T-helper 1 cell (primary cell): ENCODE results near the gene ZNF135.

Experiments
- DNase-seq, 5 donors: peaks; one replicate each; pipeline ENCODE4 v3.0.0-alpha.2; 2012 to 2020
- total RNA-seq, 4 donors: gene quantifications; one replicate each; lab custom pipeline; 2026; lab: John Stamatoyannopoulos, UW

Gene ZNF135
- 0.95 to 1.6 (median 1.3) reads per million in 4 donors for total RNA-seq

DNA sequence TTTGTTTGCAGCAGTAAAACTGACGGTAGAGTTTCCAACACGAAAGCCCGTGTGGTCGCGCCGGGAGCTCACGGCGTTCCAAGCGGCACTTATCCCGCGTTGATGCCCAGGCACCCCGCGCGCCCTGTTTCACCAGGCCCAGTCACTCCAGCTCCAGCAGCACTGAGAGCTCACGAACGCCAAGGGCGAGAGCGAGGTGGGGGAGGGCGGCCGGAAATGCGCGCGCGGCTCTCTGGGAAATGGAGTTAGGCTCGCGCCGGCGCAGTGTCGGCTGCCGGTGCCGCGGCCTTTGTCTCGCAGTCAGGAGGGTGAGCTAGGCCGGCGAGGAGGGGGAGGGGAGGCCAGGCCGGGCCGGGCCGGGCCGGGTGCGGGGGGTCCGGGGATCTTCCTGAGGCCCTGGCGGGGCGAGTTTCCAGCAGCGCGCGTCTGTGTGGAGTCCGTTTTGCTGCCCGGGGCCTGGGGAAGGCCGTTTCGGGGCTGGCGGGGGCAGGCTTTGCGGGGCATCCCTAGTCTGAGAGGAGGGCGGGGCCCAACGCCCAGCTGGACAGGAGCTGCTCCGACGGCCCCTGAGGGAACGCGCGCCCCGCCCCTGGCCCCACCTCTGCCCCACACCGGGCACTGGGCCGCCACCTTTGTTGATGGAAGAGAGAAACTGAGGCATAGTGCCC lies at the start of gene ZNF135:
Gene ZNF135, plus strand, starts transcription at position 280 of the 668 bp plus-strand sequence. CDS start 721 bp downstream, outside the sequence.
- DNase-seq: peak in 2 of 5 donors; percentile 19 to 57

GRCh38 chr19:58009301-58009665 lies 49.8 kb upstream of the ZNF135 start:
- DNase-seq: no peak

DNA sequence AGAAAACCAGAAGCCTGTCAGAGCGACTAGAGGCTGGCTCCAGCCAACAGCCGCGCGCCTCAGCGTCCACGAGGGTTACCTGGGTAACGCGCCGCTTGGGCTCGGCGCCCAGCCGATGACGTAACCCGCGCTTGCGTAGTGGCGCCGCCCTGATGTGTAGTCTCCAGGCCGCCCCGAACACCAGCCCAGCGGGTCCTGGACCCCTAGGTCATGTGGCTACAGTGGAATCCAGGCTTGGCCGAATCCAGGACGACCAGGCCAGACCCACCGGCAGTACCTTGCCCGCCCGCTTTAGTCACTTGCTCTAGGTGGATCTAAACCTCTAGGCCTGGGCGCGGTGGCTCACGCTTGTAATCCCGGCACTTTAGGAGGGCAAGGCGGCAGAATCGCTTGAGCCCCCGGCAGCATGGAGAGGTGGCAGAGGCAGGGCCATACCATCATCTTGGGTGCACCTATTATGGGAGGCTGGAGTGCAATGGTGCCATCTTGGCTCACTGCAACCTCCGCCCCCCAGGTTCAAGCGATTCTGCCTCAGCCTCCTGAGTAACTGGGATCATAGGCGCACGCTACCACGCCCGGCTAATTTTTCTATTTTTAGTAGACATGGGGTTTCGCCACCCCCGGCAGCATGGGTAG lies 49.3 kb upstream of the ZNF135 start:
- DNase-seq: peak in 3 of 5 donors; percentile 34 to 38 (median 35)

DNA sequence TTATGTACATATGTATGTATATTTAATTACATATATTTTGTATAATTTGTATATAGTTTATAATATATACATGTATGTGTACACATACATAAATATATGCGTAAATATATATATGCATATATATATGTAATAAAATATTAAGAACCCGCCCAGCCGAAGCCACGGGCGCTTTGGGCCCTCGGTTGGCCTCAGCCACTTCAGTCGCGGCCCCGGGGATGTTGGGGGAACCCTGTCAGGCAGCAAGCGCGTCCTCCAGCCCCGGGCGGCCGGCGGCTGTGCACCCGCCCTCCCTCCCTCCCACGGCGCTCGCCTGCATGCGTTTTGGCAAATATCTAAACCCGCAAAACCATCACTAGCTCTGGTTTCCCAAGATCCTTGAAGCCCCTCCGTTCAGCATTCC lies 48.6 kb upstream of the ZNF135 start:
- DNase-seq: no peak

- no peak for DNase-seq
Observed at GRCh38 chr19:58014141-58014540, 44.9 kb upstream of the ZNF135 start.

DNA sequence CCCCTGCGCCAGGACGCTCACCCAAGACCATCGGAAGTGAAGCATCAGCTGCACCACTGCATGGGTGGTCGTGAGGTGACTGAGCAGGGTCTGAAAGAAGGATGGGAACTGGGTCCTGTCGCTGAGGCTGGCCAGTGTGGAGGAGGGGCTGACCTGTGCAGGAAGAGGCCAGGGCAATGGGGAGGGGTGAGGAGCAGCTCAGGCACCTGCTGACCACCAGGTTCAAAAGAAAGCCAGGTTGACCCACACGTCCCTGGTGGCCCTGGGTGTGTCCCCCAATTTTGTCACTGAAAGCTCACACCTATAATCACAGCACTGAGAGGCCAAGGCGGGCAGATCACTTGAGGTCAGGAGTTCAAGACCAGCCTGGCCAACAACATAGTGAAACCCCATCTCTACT lies 39.0 kb upstream of the ZNF135 start:
- no peak for DNase-seq

DNA sequence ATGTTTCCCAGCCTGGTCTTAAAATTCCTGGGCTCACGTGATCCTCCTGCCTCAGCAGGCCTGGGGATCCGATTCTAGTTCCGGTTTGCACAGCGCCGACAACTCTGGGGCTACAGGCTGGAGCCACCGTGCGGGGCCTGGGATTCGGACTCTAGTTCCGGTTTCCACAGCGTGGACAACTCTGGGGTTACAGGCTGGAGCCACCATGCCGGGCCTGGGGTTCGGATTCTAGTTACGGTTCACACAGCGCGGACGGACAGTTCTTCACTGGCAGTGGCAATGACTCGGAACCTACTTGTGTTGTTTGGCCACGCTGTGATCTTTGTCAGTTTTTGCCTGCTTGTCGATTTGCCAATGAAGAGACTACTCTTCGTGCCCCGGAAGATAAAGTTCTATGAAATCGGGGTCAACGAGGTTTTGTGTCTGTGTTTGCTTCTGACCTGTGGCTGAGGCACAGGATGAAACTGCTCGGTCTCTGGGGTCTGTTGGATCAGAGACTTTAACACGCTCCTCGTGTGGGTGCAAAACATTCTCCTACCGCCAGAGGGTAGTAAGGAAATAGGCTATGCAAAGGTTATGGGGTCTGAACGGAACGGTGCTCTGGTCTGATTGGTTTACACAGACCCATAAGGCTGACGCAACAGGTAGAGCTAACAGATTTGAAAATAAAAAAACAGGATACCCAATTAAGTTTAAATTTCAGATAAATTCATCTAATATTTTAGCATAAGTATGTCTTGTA lies 37.4 kb upstream of the ZNF135 start:
- DNase-seq: peak in 3 of 5 donors; percentile 3 to 18 (median 12)

DNA sequence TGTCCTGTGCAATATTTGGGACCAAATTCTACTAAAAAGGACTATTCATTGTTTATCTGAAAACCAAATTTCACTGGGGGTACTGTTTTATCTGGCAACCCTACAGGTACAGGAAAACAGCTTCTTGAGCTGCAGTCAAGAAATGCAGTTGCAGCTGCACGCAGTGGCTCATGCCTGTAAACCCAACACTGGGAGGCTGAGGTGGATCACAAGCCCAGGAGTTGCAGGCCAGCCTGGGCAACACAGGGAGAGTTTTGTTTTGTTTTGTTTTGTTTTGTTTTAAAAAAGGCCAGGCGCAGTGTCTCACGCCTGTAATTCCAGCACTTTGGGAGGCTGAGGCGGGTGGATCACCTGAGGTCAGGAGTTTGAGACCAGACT lies 36.8 kb upstream of the ZNF135 start:
- DNase-seq: no peak

GRCh38 chr19:58024661-58025060 lies 34.4 kb upstream of the ZNF135 start:
- no peak for DNase-seq

- peak in 2 of 5 donors; percentile 6 to 38 for DNase-seq
Observed at GRCh38 chr19:58033741-58034476, 25.2 kb upstream of the ZNF135 start, which contains the start of gene ZSCAN1. Gene ZSCAN1, plus strand, starts transcription at chr19:58034025. Its CDS starts 3,812 bp downstream, at chr19:58037837.

GRCh38 chr19:58034477-58034793 lies 24.6 kb upstream of the ZNF135 start:
- DNase-seq: no peak

GRCh38 chr19:58035863-58036262 lies 23.2 kb upstream of the ZNF135 start:
- no peak for DNase-seq

DNA sequence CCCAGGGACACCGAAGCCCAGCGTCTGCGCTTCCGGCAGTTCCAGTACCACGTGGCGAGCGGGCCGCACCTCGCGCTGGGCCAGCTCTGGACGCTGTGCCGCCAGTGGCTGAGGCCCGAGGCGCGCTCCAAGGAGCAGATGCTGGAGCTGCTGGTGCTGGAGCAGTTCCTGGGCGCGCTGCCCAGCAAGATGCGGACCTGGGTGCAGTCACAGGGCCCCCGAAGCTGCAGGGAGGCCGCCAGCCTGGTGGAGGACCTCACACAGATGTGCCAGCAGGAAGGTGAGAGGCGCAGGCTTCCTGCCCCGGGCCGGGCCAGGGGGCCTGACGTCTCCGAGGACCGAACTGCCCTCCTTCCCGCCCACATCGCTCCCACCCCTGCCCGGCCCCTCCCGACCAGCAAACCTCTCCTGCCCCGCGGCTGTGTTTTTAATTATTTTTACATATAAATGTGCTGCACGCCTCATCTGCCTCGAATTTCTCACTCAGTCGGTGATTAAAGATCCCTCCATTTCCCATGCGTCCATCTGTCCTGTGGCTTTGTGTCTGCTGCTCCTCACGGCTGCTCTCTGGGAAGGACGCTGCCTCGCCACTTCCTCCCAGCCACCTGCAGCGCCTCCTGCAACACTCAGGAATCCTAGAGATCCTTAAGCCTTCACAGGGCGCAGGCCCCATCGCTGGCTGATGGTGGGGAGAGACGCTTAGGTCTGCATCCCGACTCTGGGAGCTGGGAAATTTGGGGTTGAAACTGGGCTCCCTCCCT lies 21.0 kb upstream of the ZNF135 start:
- DNase-seq: no peak

- DNase-seq: no peak
Observed at GRCh38 chr19:58038688-58039204, 20.3 kb upstream of the ZNF135 start.

GRCh38 chr19:58040751-58041525 lies 18.1 kb upstream of the ZNF135 start:
- no peak for DNase-seq

GRCh38 chr19:58042495-58043340 lies 16.4 kb upstream of the ZNF135 start:
- DNase-seq: no peak

GRCh38 chr19:58044391-58044790 lies 14.7 kb upstream of the ZNF135 start:
- DNase-seq: no peak

GRCh38 chr19:58044886-58045285 lies 14.2 kb upstream of the ZNF135 start:
- DNase-seq: no peak

GRCh38 chr19:58045411-58046050 lies 13.6 kb upstream of the ZNF135 start:
- DNase-seq: no peak

- no peak for DNase-seq
Observed at GRCh38 chr19:58046856-58047255, 12.2 kb upstream of the ZNF135 start.
